HL-60/S4 treated with phorbol 12-myristate 13-acetate at 8.2 ng/mL for 4 days and 3 days (cell line): Measurements from ENCODE around the gene CETN2.
"Not testable (repeated sequence)": the region's sequence is repeated elsewhere in the genome, so short reads cannot be mapped to it uniquely, and the experiment has no call there.

ENCODE experiments used
- in situ Hi-C: fragments of 300-500 bp; cut with MboI; formaldehyde crosslinking; loops from 2 replicates; pipeline ENCODE4 v1.15.0; 2022; ENCODE audit warnings: low sequenced_read_pairs

CETN2 gene

DNA sequence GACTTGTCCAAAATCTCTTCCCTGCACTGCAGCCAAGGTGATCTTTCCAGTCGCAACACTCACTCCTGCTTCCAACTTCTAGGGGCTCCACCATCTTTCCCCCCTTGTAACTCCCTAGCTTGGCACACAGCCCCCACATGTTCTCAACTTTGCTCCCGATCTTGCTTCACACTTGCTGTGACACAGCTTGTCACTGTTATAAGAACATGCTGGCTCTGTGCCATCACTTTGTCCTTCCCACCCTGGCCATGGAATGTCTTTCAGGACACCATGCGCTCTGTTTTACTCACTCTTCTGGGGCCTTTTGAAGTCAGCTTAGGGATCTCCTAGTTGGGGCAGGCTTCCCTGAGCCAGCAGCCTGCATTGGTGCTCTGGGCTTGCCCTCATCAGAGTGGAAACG is 2.8 kb upstream of the CETN2 start:
- in situ Hi-C loops, result no loop called here

DNA sequence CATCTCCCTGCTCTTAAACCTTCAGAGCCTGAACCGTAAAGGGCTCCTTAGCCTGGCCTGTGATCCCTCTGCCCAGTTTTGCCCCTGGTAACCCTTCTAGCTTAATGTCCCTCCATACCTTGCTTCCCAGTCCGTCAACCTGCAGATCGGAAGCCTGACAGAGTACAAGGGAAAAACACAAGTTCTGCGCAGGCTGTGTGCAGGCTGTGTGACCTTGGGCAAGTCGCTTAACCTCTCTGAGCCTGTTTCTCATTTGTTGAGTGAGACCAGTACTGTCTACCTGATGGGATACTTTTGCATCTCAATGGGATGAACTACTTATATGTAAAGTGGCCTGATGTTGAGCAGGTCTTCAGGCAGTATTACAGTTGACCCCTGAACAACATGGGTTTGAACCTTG is 2.0 kb upstream of the CETN2 start:
- in situ Hi-C loops, result no loop called here

DNA sequence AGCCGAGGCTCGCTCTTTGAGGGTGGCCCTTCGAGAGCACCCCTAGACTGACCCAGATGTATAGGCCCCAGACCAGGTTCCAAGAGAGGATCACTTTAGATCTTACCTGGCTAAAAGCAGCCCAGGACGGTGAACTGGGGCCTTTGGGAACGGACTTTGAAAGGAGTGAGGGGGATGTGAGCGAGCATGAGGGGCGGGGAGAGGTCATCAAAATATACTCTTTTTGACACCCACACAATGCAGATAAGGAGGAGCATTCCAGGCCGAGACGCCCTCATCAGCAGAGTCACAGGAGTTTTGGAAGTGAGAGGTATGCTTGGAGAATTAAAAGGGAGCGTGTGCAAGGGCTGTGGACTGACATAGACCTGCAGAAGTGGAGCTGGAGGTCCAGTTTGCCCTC is 834 bp upstream of the CETN2 start:
- in situ Hi-C loops, result no loop called here

DNA sequence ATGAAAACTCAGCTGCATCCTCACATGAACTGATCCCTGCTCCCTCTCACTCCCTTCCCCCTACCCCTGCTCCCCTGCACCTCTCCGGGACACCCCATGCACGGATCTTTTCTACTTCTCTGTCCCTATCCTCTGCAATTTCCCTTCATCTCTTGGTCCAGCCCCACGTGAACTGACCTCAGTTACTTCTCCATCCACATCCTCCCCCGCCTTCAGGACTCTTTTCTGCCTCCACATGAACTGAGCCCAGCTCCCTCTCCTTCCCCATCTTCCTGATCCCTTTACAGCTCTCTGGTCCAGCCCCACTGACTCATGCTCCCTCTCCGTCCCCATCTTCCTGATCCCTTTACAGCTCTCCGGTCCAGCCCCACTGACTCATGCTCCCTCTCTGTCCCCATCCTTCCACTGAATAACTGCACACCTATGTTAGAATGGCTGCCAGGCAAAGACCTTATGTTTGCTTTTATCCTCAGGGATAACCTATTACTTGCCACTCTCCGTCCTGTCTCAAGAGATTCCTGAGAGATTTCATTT is 5.6 kb downstream of the CETN2 start:
- in situ Hi-C loops, result no loop called here

DNA sequence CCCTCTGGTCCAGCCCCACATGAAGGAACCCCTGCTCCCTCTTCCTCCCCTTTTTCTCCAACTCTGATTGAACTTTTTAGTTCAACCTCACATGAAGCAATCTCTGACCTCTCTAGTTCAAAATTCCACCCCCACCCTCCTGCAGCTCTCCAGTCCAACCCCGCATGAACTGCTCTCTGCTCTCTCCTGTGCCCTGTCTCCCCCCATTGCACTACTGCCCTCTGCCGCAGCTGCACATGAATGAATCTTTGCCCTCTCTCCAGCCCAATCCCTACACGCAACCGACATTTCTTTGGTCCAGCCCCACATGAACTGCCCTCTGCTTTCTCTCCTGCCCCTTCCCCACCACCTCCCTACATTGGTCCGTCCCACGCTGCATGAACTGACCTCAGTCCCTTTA is 6.9 kb downstream of the CETN2 start:
- in situ Hi-C loops, result no loop called here

DNA sequence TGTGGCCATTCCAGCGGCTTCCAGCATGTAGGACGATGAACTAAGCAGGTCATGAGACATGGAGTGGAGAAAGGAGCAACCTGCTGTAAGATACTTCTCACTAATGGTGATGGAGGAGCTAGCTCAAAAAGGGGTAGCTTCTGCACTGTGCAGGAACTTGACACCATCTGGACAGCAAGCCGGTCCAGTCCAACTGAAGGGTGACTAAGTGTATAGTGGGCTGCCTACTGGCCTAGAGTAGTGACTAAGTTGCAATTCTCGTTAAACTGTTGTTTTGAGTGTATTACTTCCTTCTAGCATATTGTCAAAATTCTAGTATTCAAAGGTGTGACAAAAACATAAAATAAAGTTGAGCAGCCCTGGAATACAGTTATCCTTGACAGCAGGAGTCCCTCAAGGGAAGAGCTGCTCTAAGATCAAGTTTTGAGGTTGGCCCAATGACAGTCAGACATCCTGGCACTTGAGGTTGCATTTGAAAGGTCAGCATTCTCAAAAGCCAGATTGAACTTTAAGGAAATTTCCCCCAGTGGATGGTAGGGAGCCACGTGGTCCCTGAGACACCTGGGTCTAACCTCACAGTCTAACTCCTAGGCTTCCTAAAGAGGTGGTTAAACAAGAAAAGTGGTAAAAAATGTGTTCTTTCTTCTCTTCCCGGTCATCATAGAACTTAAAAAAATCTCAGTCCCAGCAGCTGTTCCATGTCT is 8.0 kb downstream of the CETN2 start:
- in situ Hi-C loops, result no loop called here

DNA sequence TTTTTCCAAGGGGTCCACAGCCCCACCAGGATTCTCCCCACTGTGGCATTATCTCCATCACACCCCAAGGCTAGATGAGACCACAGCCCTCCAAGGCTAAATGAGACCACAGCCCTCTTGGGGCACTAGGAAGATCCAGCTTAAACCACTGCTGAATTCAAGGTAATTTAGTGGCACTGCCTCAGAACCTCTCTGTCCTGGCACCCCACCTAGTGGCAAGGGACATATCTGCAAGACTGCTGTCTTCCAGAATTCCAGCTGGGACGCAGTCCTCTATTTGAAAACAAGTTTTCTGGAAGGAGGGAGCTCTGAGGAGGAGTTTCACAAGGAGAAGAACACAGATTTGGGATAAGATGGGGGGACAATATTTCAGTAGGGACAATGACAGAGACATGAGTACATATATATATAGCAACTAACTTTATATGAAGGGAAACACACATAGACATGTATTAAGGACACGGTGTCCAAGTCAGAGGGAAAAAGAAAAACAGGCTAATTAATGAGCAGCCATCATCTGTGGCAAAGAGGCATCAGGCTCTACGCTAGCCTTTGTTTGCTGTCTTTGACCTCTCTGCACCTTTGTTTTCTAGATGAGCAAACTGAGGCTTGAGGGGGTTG is 9.3 kb downstream of the CETN2 start:
- in situ Hi-C loops, result no loop called here

DNA sequence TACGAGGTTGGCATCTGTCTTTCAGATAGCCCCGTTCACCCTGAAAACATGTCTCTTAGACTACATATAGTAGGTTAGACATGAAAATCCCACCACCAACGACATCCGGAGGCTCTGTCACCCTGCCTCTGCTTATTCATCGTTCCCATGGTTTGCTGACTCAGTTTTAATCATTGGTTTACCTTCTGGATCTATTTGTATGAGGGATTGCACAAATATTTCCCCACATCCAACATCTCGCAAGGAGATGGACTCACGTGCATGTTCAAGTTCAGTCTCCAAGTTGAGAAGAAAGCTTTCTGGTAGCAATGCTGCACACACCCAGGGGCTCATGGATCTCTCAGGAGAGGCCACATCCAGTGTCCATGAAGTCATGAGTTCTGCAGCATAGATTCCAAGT is 10.8 kb downstream of the CETN2 start:
- in situ Hi-C loops, result no loop called here

DNA sequence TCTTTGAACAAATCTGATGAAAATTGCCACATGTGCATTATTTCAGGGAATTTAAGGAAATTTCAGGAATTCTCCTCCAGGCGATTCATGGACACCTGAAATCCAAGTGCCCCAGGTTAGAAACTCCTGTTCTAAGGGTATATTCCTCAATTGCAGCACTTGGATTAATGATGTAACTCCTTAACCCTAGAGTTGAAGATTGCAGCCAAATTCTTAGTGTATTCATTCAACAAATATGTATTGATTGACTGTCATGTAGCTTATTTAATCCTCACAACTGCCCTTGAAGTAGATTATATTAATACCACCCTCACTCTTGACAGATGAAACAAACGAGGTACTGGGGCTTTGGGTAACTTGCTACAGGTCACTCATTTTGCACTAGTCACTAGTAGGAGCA is 11.3 kb downstream of the CETN2 start:
- in situ Hi-C loops, result no loop called here

DNA sequence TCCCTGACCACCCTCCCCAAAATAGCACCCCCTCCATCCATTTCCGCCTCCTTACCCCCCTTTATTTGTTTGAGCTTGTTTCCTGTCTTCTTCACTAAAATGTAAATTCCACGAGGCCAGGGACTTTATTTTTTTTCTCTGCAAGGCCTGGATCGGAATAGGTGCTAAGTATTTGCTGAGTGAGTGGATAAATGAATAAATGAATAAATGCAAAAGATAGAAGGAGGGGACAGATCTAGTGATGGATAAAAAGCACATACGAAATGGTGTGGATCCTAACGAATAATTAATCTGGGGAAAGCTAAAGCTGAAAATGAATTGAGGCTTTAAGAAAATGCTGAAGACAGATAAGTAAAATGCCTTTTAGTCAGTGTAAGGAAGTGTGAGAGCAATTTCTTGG is 12.2 kb downstream of the CETN2 start:
- in situ Hi-C loops, result no loop called here

DNA sequence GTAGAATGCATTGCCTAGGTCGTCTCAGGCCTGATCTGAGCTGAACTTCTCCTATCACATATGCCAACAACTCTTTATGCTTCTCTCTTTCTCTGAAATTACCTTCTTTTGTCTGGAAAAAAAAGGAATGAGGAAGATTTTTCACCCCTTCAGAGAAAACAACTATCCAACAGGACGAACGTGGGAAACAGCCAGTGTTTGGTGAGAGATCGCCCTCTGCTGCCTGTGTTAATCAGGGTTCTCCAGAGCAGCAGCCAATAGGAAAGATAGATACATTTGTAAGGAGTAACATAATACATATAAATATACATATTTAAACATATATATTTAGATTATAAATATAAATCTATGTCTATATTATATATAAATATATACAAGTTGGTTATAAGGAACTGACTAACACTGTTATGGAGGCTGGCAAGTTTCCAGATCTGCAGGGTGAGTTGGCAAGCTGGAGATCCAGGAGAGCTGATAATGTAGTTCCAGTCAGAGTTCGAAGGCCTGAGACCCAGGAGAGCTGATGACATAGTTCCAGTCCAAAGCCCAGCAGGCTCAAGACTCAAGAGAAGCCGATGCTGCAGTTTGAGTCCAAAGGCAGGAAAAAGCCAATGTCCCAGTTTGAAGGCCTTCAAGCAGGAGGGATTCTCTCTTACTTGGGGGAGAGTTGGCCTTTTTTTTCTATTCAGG is 13.3 kb downstream of the CETN2 start:
- in situ Hi-C loops, result no loop called here

DNA sequence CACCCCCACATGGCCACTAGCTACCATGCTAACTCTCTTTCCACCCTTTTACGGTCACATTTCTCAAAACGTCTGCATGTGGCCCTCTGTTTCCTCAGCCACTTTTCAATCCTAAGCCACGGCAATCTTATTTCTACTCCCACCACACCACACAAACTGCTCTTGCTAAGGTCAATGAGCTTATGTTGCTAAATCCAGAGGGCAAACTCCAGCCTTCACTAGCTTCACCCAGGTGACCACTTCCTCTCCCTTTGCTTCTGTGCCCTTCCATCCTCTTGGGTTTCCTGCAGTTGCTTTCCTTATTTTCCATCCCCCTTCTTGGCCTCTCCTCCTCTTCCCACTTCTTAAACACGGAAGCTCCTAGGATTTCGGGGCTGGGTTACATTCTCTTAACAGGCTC is 16.5 kb downstream of the CETN2 start:
- in situ Hi-C loops, result no loop called here

DNA sequence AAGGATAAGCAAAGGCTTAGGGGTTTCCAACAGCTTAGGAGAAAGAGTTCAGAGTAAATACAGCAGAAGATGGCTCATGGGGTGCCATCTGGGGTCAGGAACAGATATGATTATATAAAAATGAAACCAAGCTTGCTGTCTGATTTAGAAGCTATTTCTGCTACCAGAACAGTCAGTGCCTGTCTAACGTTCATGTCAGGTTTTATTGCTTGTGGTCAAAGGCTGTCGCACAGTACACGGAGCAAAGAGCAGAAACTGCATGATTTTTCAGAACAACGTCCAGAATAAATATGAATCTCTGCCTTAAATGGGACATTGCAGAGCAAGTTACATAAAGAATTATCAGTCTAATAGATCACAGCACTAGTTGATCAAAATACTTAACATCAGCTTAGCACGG is 17.4 kb downstream of the CETN2 start:
- in situ Hi-C loops, result no loop called here

DNA sequence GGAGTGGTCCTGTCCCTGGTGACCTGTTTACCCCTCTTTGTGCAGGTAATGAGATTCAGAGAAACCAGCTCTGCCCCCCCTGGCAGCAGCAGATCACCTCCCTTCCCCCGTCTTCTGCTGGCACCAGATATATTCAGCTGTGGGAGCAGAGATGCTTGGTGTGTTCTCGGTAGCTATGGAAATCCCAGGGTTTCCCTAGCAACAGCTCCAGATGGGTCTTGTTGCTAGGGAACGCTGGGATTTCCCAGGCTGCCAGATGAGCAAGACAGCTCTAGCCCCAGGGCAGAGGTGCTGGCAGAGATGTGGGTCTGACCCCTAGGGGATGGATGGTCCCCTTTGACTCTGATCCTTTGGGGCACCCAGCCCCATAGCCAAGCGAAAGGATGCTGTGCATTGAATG is 20.2 kb downstream of the CETN2 start:
- in situ Hi-C loops, result no loop called here

DNA sequence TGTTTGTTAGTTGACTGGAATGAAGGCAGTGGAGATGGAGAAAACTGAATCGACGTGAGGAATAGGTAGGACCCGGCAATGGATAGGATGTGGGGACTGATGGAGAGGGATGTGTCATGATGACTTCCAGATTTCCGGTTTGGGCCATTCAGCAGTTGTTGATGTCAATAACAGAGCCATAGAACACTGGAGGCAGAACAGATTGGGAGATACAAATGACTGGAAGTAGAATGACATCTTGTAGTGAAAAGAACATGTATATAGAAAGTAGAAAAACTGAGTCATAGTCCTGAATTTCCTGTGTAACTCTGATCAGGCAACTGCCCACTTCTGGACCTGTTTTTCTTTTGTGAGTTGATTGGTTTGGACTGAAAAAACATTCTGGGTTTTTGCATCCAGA is 24.5 kb downstream of the CETN2 start:
- in situ Hi-C loops, result no loop called here

DNA sequence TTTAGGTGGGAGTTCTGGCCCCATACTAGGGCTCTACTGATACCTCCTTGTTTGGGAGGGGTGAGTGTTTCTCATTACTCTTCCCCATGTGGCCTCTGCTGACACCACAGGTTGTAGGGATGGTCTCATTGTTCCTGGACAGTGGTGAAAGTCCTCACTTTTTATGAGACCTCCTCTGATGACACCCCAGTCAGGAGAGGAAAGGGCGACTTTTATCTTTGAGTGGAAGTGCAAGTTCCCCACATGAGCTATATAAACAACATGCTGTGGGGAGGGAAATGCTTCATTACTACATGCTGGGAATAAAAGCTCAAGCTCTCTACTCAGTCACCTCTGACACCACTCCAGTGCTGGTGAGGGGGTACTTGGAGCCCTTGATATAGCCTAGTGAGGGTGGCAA is 31.6 kb downstream of the CETN2 start:
- in situ Hi-C loops, result no loop called here

DNA sequence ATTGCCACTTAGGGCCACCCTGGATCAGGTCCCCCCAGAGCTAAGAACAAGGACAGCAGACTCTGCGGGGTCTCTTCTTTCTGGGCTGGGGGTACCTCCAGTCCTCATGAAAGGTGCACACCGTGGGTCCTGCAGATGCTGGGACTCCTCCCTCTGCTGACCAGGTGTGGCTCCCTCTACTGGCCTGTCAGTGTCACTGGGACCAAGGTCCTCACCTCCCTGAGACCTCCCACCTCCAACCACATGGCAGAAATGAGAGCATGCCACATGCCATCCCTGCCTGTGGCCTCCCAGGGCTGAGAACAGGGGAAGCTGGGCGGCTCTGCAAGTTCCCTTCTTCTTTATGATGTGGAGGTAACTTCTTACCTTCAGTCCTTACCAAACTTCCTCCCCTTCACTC is 43.5 kb downstream of the CETN2 start:
- in situ Hi-C loops, result not testable (repeated sequence)
